ENCODE data around the gene RHOU. TPM values are rescaled to one million over a fixed set of nuclear protein-coding genes. Genes with fewer than 3 reads are reported as not detected.
A peak's percentile ranks its signal among the peaks of the same experiment; 100 is the strongest.

Gene RHOU
- total RNA-seq, 1 donor from 2014 or later, result 54.4 TPM

DNA sequence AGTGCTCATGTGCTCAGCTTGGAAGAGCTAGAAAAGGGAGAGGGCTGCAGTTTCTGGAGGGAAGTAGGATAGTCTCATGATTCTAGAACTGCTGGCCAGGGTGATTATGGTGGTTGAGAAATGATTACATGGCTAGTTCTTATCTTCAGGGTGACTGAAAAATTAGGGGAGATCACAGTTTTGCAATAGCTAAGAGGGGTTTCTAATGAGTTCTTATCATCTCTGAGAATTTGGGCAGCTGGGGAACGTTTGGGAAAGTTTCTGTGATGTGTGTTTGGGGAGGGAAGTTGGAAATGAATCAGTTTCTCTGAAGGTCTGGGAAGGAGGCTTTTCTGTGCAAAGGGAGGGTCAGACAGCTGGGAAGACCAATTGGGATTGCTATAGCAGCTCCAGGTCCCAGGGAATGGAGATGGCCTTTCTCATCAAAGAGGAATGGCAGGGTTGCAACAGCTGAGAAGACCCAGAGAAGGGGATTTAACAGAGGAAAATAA, 7.6 kb upstream of the RHOU start:
- Mint-ChIP-seq H3K4me3 (ENCODE audit: low read depth) (no peak overlapping the region), H3K4me1 (ENCODE audit: low read depth) (peaks cover 8% of the 10 kb centered on the region), H3K27ac (no peak overlapping the region), H3K27me3 (no peaks in the 10 kb centered on the region), H3K9me3 (ENCODE audit: low read depth) (no peaks in the 10 kb centered on the region), H3K36me3 (ENCODE audit: insufficient read depth) (no peaks in the 10 kb centered on the region)
- DNase-seq (ENCODE audit: low spot score, unreplicated experiment), result no peak
- TF ChIP-seq, protein P1, sequence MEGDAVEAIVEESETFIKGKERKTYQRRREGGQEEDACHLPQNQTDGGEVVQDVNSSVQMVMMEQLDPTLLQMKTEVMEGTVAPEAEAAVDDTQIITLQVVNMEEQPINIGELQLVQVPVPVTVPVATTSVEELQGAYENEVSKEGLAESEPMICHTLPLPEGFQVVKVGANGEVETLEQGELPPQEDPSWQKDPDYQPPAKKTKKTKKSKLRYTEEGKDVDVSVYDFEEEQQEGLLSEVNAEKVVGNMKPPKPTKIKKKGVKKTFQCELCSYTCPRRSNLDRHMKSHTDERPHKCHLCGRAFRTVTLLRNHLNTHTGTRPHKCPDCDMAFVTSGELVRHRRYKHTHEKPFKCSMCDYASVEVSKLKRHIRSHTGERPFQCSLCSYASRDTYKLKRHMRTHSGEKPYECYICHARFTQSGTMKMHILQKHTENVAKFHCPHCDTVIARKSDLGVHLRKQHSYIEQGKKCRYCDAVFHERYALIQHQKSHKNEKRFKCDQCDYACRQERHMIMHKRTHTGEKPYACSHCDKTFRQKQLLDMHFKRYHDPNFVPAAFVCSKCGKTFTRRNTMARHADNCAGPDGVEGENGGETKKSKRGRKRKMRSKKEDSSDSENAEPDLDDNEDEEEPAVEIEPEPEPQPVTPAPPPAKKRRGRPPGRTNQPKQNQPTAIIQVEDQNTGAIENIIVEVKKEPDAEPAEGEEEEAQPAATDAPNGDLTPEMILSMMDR (IDR thresholded peaks at IDR 0.05; ENCODE audit: unreplicated experiment), result no peak

DNA sequence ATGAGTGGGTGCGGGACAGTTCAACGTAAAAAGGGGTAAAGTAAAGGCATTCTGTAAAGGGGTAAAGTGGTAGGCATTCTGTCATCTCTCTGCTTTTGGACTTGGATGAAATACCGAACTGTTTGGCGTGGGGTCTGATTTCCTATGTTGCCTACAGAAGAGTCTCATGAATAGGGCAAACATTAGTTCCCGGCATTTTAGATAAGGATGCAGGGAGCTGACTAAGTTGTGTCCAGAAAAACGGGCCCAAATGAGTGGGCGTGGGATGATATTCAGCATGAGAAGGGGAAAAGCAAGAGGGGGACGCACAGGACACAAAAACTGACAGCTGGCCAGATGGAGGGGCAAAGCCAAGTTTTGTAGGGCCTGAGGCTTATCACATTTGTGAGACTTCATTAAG, 2.9 kb upstream of the RHOU start:
- no peak for DNase-seq (ENCODE audit: low spot score, unreplicated experiment)
- TF ChIP-seq, protein P1 (IDR thresholded peaks at IDR 0.05; ENCODE audit: unreplicated experiment), result no peak
- peaks cover 10% of the 10 kb centered on the region for H3K4me1 Mint-ChIP-seq (ENCODE audit: low read depth)
- no peaks in the 10 kb centered on the region for H3K36me3 Mint-ChIP-seq (ENCODE audit: insufficient read depth)
- no peaks in the 10 kb centered on the region for H3K9me3 Mint-ChIP-seq (ENCODE audit: low read depth)
- H3K4me3 Mint-ChIP-seq (ENCODE audit: low read depth), result no peak overlapping the region
- peaks cover 8% of the 10 kb centered on the region for H3K27me3 Mint-ChIP-seq
- no peak overlapping the region for H3K27ac Mint-ChIP-seq

DNA sequence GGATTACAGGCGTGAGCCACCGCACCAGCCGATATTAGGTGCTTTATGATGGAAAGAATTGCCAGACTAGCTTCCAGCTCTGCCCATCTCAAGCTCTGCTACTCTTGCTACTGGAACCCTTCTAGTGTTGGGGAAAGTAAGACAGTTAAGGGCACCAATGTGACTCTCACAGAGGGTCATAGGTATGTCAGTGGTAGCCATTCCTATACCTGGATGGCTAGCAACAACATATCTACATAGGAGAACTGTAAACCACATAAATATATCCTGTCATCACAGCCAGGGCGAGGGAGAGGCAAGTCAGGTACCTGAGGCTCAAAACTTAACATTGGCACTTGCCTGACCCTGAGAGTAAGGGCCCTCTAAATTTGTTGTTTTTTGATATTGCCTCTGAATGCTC, 1.7 kb upstream of the RHOU start:
- no peak for DNase-seq (ENCODE audit: low spot score, unreplicated experiment)
- Mint-ChIP-seq H3K27me3 (peaks cover 8% of the 10 kb centered on the region), H3K36me3 (ENCODE audit: insufficient read depth) (peaks cover 7% of the 10 kb centered on the region), H3K4me1 (ENCODE audit: low read depth) (peaks cover 18% of the 10 kb centered on the region), H3K4me3 (ENCODE audit: low read depth) (no peak overlapping the region), H3K27ac (no peak overlapping the region), H3K9me3 (ENCODE audit: low read depth) (no peaks in the 10 kb centered on the region)
- TF ChIP-seq, protein P1 (IDR thresholded peaks at IDR 0.05; ENCODE audit: unreplicated experiment), result no peak

DNA sequence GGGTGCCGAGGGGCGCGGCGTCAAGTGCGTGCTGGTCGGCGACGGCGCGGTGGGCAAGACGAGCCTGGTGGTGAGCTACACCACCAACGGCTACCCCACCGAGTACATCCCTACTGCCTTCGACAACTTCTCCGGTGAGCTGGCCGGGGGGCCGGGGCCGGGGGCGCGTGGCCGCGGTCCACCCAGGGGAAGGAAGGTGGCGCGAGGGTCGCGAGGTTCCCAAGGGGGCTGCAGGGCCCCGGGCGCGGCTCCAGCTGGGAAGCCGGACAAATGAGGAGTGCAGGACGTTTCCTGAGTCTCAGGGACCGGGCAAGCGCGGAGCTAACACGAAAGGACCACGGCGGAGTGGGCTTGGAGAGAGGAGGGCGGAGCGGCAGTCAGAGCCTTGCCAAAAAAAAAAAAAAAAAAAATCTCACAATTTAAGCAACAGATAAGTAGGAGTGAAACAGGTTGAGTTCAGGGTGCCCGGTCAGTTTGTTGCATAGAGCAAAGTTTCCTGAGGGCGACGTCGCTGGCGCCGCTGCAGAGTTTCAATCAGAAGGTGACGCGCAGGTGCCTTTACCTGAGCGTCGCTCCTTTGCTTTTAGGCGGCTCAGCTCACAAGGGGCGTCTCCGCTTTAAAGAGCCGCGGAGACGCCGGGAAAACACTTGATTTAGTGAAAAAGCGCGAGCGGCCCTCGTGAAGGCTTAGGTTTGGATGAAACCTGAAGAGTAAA, 750 bp downstream of the RHOU start:
- TF ChIP-seq, protein P1 (IDR thresholded peaks at IDR 0.05; ENCODE audit: unreplicated experiment), result no peak
- Mint-ChIP-seq H3K27ac (peak overlapping the region; percentile 98), H3K9me3 (ENCODE audit: low read depth) (no peaks in the 10 kb centered on the region), H3K27me3 (peaks cover 8% of the 10 kb centered on the region), H3K4me3 (ENCODE audit: low read depth) (peak overlapping the region; percentile 98), H3K4me1 (ENCODE audit: low read depth) (peaks cover 33% of the 10 kb centered on the region), H3K36me3 (ENCODE audit: insufficient read depth) (peaks cover 22% of the 10 kb centered on the region)
- peak; percentile 14 for DNase-seq (ENCODE audit: low spot score, unreplicated experiment)

DNA sequence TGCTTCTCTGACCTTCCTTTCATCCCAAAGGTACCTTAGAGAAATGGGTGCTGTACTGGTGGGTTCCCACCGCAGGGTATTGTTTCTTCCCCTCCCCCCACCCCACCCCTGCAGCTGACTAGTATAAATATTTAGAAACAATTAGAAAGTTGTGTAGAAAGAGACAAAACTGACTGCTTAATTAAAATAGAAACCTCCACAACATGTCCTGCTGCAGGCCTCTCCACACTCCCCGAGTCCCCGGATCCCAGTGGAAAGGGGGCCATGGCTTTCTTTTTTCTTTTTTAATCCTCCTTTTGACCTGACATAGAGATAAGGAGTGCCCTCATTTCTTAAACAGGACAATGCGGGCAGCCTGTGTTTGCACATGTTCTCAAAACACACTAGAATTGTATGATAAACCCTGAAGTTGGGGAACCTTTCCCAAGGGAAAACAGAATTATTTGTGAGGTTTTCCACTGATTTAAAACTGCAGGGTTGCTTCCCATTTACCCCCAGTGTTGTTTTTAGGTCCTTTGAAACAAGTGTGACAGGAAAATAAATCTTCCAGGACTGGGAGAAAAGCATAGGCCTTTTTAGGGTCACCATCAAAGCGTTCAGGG, 1.7 kb downstream of the RHOU start:
- no peak for DNase-seq (ENCODE audit: low spot score, unreplicated experiment)
- H3K27ac Mint-ChIP-seq, result peak overlapping the region; percentile 89
- H3K36me3 Mint-ChIP-seq (ENCODE audit: insufficient read depth), result peaks cover 26% of the 10 kb centered on the region
- H3K4me1 Mint-ChIP-seq (ENCODE audit: low read depth), result peaks cover 33% of the 10 kb centered on the region
- H3K27me3 Mint-ChIP-seq, result peaks cover 8% of the 10 kb centered on the region
- TF ChIP-seq, protein P1 (IDR thresholded peaks at IDR 0.05; ENCODE audit: unreplicated experiment), result no peak
- H3K4me3 Mint-ChIP-seq (ENCODE audit: low read depth), result peak overlapping the region; percentile 98
- no peaks in the 10 kb centered on the region for H3K9me3 Mint-ChIP-seq (ENCODE audit: low read depth)
